AG09319 (cell line): ENCODE measurements around the gene LKAAEAR1.

Experiments
- DNase-seq: peaks from one replicate; pipeline ENCODE4 v3.0.0-alpha.2; 2010; ENCODE audit warnings: low read depth; ENCODE audit errors: extremely low read depth
- CTCF ChIP-seq: IDR thresholded peaks from 2 replicates; pipeline ENCODE4 v1.5.1; 2011; ENCODE audit warnings: low read depth, mild to moderate bottlenecking, inconsistent platforms, low read length, moderate library complexity

Gene LKAAEAR1

GRCh38 chr20:64064145-64064698 is 20.0 kb downstream of the LKAAEAR1 start:
- no peak for TF ChIP-seq CTCF
- no peak for DNase-seq

- DNase-seq: no peak
- no peak for TF ChIP-seq CTCF
These were observed 20.6 kb downstream of the LKAAEAR1 start for GRCh38 chr20:64063389-64064144.

GRCh38 chr20:64062596-64063388 is 21.4 kb downstream of the LKAAEAR1 start, which contains the start of gene TCEA2:
TCEA2 (plus strand) TSS chr20:64063198; CDS start chr20:64063313, 115 bp downstream.
- TF ChIP-seq CTCF: no peak
- DNase-seq: peak; percentile 84

- no peak for TF ChIP-seq CTCF
- DNase-seq: no peak
These were observed 22.0 kb downstream of the LKAAEAR1 start for GRCh38 chr20:64062276-64062595.

GRCh38 chr20:64058536-64058935 is 25.7 kb downstream of the LKAAEAR1 start:
- no peak for DNase-seq
- TF ChIP-seq CTCF: no peak

- TF ChIP-seq CTCF: peak; percentile 88
- no peak for DNase-seq
These were observed 26.3 kb downstream of the LKAAEAR1 start for GRCh38 chr20:64057628-64058498.
